Caco-2 (cell line): ENCODE results near the gene COL5A1. TPM values are rescaled to one million over a fixed set of nuclear protein-coding genes. Genes with fewer than 3 reads are reported as not detected.

Experiments
- BruUV-seq: library from RNA; stranded (reverse); fragments of 400-500 nt; replicated peaks from 2 replicates; lab custom pipeline; 2021; lab: Mats Ljungman, UMichigan
- CTCF ChIA-PET: fragments of 300-600 bp; sonication (Branson Sonifier 250); formaldehyde crosslinking; loops from one replicate; lab custom pipeline; 2022; ENCODE audit warnings: antibody characterized with exemption; lab: Charles Lee
- POLR2A ChIA-PET: fragments of 300-600 bp; sonication (Branson Sonifier 250); formaldehyde crosslinking; loops from one replicate; lab custom pipeline; 2022; ENCODE audit warnings: antibody characterized with exemption; lab: Charles Lee
- DNase-seq, 2 experiments: peaks; one replicate each; pipeline versions ENCODE4 v3.0.0 to v3.0.0-alpha.2; 2020 to 2022
- H3K27me3 ChIP-seq: replicated peaks from 2 replicates; pipeline ENCODE4 v1.6.0; 2011; ENCODE audit warnings: low read length; ENCODE audit not compliant: control insufficient read depth, insufficient read depth
- H3K36me3 ChIP-seq: 2 replicates; pipeline ENCODE4 v1.5.1; 2011; ENCODE audit warnings: low read length; ENCODE audit not compliant: control insufficient read depth, insufficient read depth
- H3K4me1 ChIP-seq: fragments of 250-450 bp; sonication (Bioruptor Pico); 2 replicates; pipeline ENCODE4 v1.5.1; 2020; ENCODE audit warnings: mild to moderate bottlenecking
- H3K4me3 ChIP-seq: 2 replicates; pipeline ENCODE4 v1.5.1; 2011; ENCODE audit warnings: low read depth, mild to moderate bottlenecking, control low read depth, low read length
- H3K9me3 ChIP-seq: fragments of 250-450 bp; sonication (Bioruptor Pico); 2 replicates; pipeline ENCODE4 v1.5.1; 2020; ENCODE audit warnings: mild to moderate bottlenecking, moderate library complexity
- H3K27ac Mint-ChIP-seq: one replicate; pipeline ENCODE4 v1.8.0; 2022; ENCODE audit warnings: mixed read lengths; ENCODE audit not compliant: unreplicated experiment
- H3K27me3 Mint-ChIP-seq: one replicate; pipeline ENCODE4 v1.8.0; 2022; ENCODE audit warnings: mixed read lengths; ENCODE audit not compliant: insufficient read depth, unreplicated experiment
- H3K36me3 Mint-ChIP-seq: one replicate; pipeline ENCODE4 v1.8.0; 2022; ENCODE audit warnings: mild to moderate bottlenecking, mixed read lengths; ENCODE audit not compliant: insufficient read depth, unreplicated experiment
- H3K4me1 Mint-ChIP-seq: one replicate; pipeline ENCODE4 v1.8.0; 2022; ENCODE audit warnings: low read depth, mixed read lengths; ENCODE audit not compliant: unreplicated experiment
- H3K4me3 Mint-ChIP-seq: one replicate; pipeline ENCODE4 v1.8.0; 2022; ENCODE audit warnings: mild to moderate bottlenecking, moderate library complexity, mixed read lengths; ENCODE audit not compliant: unreplicated experiment
- H3K9me3 Mint-ChIP-seq: one replicate; pipeline ENCODE4 v1.8.0; 2022; ENCODE audit warnings: mixed read lengths; ENCODE audit not compliant: unreplicated experiment
- intact Hi-C: fragments of 100-400 bp; cut with micrococcal nuclease; formaldehyde crosslinking; loops from one replicate; pipeline ENCODE4 v1.10.0; 2022; ENCODE audit not compliant: unreplicated experiment
- total RNA-seq: library from RNA; stranded (reverse); gene quantifications from 2 replicates; pipeline ENCODE4 v1.2.3, GENCODE V29; 2022
- TF ChIP-seq, protein P1 (sequence below), 2 experiments: fragments of 200-600 bp in 1 of 2; IDR thresholded peaks; 1 replicate in 1 of 2; 2 replicates in 1 of 2; pipeline versions ENCODE4 v1.5.1 to v1.8.0; 2011 to 2022; ENCODE audit warnings: antibody characterized with exemption in 1 of 2, control low read depth in 1 of 2, inconsistent platforms in 1 of 2, low read depth in 1 of 2, low read length in 1 of 2, mild to moderate bottlenecking in 1 of 2, moderate library complexity in 1 of 2; ENCODE audit not compliant: insufficient read depth in 1 of 2, severe bottlenecking in 1 of 2, unreplicated experiment in 1 of 2

Gene COL5A1
- total RNA-seq, 1 experiment from 2014 or later = 4.8 TPM

DNA sequence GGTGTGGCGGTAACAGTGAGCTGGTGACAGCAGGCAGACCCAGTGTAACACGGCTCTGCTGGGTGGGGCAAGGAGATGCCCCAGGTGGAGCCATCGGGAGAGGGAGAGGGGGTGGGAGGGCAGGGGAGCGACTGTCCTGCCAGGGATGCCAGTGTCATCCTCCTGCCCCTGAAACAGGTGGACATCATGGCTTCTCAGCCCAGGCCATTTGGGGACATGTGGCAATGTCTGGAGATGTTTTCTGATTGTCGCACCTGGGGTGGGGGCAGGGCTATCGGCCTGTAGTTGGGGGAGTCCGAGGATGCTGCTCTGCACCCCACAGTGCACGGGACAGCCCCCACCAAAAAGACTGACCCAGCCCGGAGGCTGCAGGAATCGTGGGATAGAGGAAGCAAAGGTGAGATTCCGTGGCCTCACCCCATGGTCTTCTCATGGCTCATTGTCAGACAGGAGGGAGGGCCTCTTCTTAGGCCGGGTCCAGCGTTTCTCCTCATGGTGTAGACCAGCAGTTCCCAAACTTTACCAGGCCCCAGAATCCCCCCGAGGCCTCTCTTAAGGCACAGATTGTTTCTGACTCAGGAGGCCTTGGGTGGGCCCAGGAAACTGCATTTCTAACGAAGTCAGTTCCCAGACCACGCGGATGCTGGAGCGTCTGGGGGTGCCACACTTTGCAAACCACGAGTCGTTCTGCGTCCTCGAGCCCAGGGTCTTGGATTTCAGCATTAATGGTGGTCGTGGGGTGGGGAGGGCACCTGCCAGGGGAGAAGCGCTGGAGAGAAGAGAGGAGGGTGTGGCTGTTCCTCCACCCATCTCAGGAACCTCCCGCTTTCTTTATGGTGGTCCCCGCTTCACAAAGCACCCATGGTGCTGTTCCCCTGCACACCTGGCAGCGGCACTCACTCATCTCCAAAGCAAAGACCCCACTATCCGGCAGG is 11.0 kb downstream of the COL5A1 start:
- BruUV-seq = no TSS peak
- Mint-ChIP-seq H3K36me3 (peaks cover 11% of the 10 kb centered on the region), H3K4me1 (peaks cover 6% of the 10 kb centered on the region), H3K4me3 (no peak overlapping the region), H3K9me3 (no peaks in the 10 kb centered on the region), H3K27ac (no peak overlapping the region), H3K27me3 (no peaks in the 10 kb centered on the region)
- Histone ChIP-seq H3K4me3 (no peak overlapping the region), H3K36me3 (no peaks in the 10 kb centered on the region), H3K9me3 (no peaks in the 10 kb centered on the region), H3K4me1 (no peaks in the 10 kb centered on the region), H3K27me3 (no peaks in the 10 kb centered on the region)
- intact Hi-C loops = no loop called here
- TF ChIP-seq, protein P1, sequence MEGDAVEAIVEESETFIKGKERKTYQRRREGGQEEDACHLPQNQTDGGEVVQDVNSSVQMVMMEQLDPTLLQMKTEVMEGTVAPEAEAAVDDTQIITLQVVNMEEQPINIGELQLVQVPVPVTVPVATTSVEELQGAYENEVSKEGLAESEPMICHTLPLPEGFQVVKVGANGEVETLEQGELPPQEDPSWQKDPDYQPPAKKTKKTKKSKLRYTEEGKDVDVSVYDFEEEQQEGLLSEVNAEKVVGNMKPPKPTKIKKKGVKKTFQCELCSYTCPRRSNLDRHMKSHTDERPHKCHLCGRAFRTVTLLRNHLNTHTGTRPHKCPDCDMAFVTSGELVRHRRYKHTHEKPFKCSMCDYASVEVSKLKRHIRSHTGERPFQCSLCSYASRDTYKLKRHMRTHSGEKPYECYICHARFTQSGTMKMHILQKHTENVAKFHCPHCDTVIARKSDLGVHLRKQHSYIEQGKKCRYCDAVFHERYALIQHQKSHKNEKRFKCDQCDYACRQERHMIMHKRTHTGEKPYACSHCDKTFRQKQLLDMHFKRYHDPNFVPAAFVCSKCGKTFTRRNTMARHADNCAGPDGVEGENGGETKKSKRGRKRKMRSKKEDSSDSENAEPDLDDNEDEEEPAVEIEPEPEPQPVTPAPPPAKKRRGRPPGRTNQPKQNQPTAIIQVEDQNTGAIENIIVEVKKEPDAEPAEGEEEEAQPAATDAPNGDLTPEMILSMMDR (IDR thresholded peaks at IDR 0.05; ENCODE audit: insufficient read depth in 1 of 2, low read depth in 1 of 2, low read length in 1 of 2, severe bottlenecking in 1 of 2, unreplicated experiment in 1 of 2) = no peak
- ChIA-PET POLR2A (no interaction called here), CTCF (no interaction called here)
- no peak for DNase-seq

DNA sequence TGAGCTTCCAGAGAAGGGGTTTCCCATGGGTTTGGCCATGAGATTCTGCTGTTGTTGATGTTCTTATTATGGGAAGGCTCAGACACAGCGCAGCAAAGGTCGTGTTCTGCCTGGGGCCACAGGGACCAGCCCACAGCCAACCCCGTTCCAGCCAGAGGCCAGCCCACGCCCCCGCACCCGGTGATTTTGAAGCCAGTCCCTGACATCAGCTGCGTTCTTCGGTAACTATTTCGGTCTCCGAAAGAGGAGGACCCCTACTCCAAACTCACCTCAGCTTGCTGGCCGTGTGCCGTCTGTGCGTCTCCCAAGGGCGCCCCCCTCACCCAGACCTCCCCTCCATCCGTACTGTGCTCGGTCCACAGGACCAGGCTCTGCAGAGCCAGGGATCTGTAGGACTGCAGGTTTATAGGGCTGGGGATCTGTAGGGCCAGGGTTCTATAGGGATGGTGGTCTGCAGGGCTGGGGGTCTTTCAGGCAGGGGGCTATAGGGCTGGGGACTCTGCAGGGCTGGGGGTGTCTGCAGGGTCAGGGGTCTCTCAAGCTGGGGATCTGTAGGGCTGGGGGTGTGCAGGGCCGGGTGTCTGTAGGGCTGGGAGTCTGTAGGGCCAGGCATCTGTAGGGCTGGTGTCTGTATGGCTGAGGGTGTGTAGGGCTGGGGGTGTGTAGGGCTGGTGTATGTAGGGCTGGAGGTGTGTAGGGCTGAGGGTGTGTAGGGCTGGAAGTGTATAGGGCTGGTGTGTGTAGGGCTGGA is 11.8 kb downstream of the COL5A1 start:
- Histone ChIP-seq H3K4me1 (no peaks in the 10 kb centered on the region), H3K9me3 (no peaks in the 10 kb centered on the region), H3K36me3 (no peaks in the 10 kb centered on the region), H3K27me3 (no peaks in the 10 kb centered on the region), H3K4me3 (no peak overlapping the region)
- BruUV-seq = no TSS peak
- H3K4me3 Mint-ChIP-seq = no peak overlapping the region
- H3K27ac Mint-ChIP-seq = no peak overlapping the region
- TF ChIP-seq, protein P1 (IDR thresholded peaks at IDR 0.05; ENCODE audit: insufficient read depth in 1 of 2, low read depth in 1 of 2, low read length in 1 of 2, severe bottlenecking in 1 of 2, unreplicated experiment in 1 of 2) = no peak
- no peaks in the 10 kb centered on the region for H3K27me3 Mint-ChIP-seq
- H3K9me3 Mint-ChIP-seq = no peaks in the 10 kb centered on the region
- peaks cover 6% of the 10 kb centered on the region for H3K4me1 Mint-ChIP-seq
- intact Hi-C loops = no loop called here
- ChIA-PET POLR2A (no interaction called here), CTCF (no interaction called here)
- H3K36me3 Mint-ChIP-seq = peaks cover 6% of the 10 kb centered on the region
- no peak for DNase-seq

DNA sequence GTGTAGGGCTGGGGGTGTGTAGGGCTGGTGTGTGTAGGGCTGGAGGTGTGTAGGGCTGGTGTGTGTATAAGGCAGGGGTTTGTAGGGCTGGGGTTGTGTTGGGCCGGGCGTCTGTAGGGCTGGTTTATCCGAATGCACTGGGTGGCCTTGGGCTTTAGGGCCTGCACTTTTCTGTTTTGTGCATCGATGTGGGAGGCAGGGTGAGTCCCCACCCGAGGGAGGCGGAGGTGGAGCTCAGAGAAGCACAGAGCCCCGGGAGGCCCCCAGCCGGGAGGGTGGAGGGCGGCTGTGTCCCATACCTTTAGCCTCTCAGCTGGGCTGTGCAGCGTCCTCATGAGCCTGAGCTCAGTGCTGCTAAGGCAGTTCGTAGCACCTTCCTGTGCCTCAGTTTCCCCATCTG is 13.5 kb downstream of the COL5A1 start:
- POLR2A ChIA-PET = no interaction called here

More for the DNA sequence above, 13.5 kb downstream of the COL5A1 start:
- no peak overlapping the region for H3K27ac Mint-ChIP-seq
- TF ChIP-seq, protein P1 (IDR thresholded peaks at IDR 0.05; ENCODE audit: insufficient read depth in 1 of 2, low read depth in 1 of 2, low read length in 1 of 2, severe bottlenecking in 1 of 2, unreplicated experiment in 1 of 2) = no peak
- Histone ChIP-seq H3K9me3 (no peaks in the 10 kb centered on the region), H3K27me3 (no peaks in the 10 kb centered on the region), H3K4me3 (no peak overlapping the region), H3K36me3 (no peaks in the 10 kb centered on the region), H3K4me1 (no peaks in the 10 kb centered on the region)
- no peak overlapping the region for H3K4me3 Mint-ChIP-seq
- intact Hi-C loops = loop anchor here (5.0 kb wide), 1 partner anchor 208 kb away; no protein-coding TSS in a partner anchor
- H3K27me3 Mint-ChIP-seq = no peaks in the 10 kb centered on the region
- peaks cover 4% of the 10 kb centered on the region for H3K36me3 Mint-ChIP-seq
- CTCF ChIA-PET = no interaction called here
- BruUV-seq = no TSS peak
- H3K4me1 Mint-ChIP-seq = peaks cover 6% of the 10 kb centered on the region
- no peaks in the 10 kb centered on the region for H3K9me3 Mint-ChIP-seq
- DNase-seq = no peak
